AG10803 (cell line): ENCODE results near the gene DOK6.
"Not testable (repeated sequence)": the region's sequence is repeated elsewhere in the genome, so short reads cannot be mapped to it uniquely, and the experiment has no call there.

Source experiments
- DNase-seq: peaks from one replicate; pipeline ENCODE4 v3.0.0; 2010; ENCODE audit warnings: low read depth
- H3K4me3 ChIP-seq: 2 replicates; pipeline ENCODE4 v1.5.1; 2011; ENCODE audit warnings: mild to moderate bottlenecking, low read length, control low read depth
- CTCF ChIP-seq: conservative IDR thresholded peaks from 2 replicates; pipeline ENCODE4 v1.5.1; 2011; ENCODE audit warnings: mild to moderate bottlenecking, low read length, control low read depth, inconsistent platforms

The DOK6 gene

GRCh38 chr18:69659142-69659651 is 258.5 kb downstream of the DOK6 start:
- DNase-seq: no peak
- H3K4me3 ChIP-seq: no peak overlapping the region
- TF ChIP-seq CTCF: no peak

GRCh38 chr18:69662090-69662489 is 261.4 kb downstream of the DOK6 start:
- not testable (repeated sequence) for DNase-seq, H3K4me3 ChIP-seq

- no peak for DNase-seq
- TF ChIP-seq CTCF: no peak
- no peak overlapping the region for H3K4me3 ChIP-seq
These were observed 263.7 kb downstream of the DOK6 start for GRCh38 chr18:69664399-69664798.

- DNase-seq: no peak
- no peak overlapping the region for H3K4me3 ChIP-seq
- no peak for TF ChIP-seq CTCF
These were observed 273.7 kb downstream of the DOK6 start for GRCh38 chr18:69674292-69674877.

GRCh38 chr18:69674966-69675365 is 274.3 kb downstream of the DOK6 start:
- no peak for DNase-seq
- no peak for TF ChIP-seq CTCF
- no peak overlapping the region for H3K4me3 ChIP-seq

GRCh38 chr18:69677595-69677994 is 276.9 kb downstream of the DOK6 start:
- H3K4me3 ChIP-seq: no peak overlapping the region

GRCh38 chr18:69680123-69680522 is 279.4 kb downstream of the DOK6 start:
- H3K4me3 ChIP-seq: no peak overlapping the region
- TF ChIP-seq CTCF: no peak
- DNase-seq: no peak

More at GRCh38 chr18:69677595-69677994, 276.9 kb downstream of the DOK6 start:
- no peak for TF ChIP-seq CTCF
- no peak for DNase-seq
